ENCODE data around the gene PROK1. TPM values are rescaled to one million over a fixed set of nuclear protein-coding genes. Genes with fewer than 3 reads are reported as not detected.
A peak's percentile ranks its signal among the peaks of the same experiment; 100 is the strongest.

PROK1 gene
- total RNA-seq, 4 donors from 2014 or later, result 0.38 to 2.8 (median 1.6) TPM

DNA sequence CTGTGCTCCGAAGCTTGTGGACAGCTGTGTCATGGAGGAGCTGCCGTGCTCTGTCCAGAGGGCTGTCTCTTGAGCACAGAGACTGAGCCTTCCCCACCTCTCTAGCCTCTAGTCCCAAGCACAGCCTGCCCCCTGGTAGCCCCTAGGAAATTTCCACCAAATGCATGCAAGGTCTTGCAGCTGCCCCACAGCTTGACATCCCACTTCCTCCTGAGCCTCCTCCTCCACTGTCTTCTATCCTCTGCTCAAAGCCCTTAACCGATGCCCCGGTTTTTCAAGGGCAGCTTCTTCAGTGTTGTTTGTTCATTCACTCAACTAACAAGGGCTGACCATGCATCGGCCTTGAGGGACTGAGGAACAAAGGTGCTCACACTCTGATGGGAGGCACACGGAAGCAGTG lies 20.6 kb upstream of the PROK1 start:
- H3K27me3 ChIP-seq, result no peaks in the 10 kb centered on the region
- H3K9me3 ChIP-seq, result no peaks in the 10 kb centered on the region
- no peaks in the 10 kb centered on the region for H3K36me3 ChIP-seq
- peaks cover 0 to 3% of the 10 kb centered on the region in 2 donors for H3K4me1 ChIP-seq
- no peak for ATAC-seq
- no peak for DNase-seq
- H3K4me3 ChIP-seq, result no peak overlapping the region
- no peak overlapping the region for H3K27ac ChIP-seq
- in situ Hi-C loops (cut with MboI; ENCODE audit: low sequenced_read_pairs in 4 of 4) (no loop called here), intact Hi-C loops (cut with DNase I; ENCODE audit: low total_unique reads) (no loop called here)
- TF ChIP-seq, protein P1, sequence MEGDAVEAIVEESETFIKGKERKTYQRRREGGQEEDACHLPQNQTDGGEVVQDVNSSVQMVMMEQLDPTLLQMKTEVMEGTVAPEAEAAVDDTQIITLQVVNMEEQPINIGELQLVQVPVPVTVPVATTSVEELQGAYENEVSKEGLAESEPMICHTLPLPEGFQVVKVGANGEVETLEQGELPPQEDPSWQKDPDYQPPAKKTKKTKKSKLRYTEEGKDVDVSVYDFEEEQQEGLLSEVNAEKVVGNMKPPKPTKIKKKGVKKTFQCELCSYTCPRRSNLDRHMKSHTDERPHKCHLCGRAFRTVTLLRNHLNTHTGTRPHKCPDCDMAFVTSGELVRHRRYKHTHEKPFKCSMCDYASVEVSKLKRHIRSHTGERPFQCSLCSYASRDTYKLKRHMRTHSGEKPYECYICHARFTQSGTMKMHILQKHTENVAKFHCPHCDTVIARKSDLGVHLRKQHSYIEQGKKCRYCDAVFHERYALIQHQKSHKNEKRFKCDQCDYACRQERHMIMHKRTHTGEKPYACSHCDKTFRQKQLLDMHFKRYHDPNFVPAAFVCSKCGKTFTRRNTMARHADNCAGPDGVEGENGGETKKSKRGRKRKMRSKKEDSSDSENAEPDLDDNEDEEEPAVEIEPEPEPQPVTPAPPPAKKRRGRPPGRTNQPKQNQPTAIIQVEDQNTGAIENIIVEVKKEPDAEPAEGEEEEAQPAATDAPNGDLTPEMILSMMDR (IDR thresholded peaks at IDR 0.05 in 4 of 5, conservative IDR thresholded peaks at IDR 0.05 in 1 of 5), result no peak
- TF ChIP-seq POLR2A (IDR thresholded peaks at IDR 0.05), result no peak

DNA sequence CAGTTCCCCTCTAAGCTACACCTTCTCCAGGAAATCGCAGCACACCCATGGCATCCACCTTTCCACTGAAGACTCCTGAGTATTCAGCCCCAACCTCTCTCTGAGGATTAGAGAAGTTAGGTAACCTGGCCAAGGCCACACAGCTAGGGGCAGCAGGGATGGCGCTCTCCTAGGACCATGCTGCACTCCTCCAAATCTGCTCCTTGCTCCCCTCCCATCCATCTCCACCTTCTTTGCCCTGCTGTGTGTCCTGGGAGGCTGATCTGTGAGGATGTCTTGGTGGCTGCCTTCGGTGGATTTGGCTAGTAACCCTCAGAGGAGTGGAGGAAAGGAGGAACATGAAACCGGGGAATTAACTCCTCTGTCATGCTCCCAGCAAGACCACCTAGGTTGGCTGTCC lies 20.0 kb upstream of the PROK1 start:
- no peaks in the 10 kb centered on the region for H3K9me3 ChIP-seq
- ATAC-seq (no peak), DNase-seq (no peak)
- no peaks in the 10 kb centered on the region for H3K36me3 ChIP-seq
- H3K27ac ChIP-seq, result no peak overlapping the region
- H3K27me3 ChIP-seq, result no peaks in the 10 kb centered on the region
- in situ Hi-C loops (cut with MboI; ENCODE audit: low sequenced_read_pairs in 4 of 4) (no loop called here), intact Hi-C loops (cut with DNase I; ENCODE audit: low total_unique reads) (no loop called here)
- no peak for TF ChIP-seq POLR2A (IDR thresholded peaks at IDR 0.05)
- TF ChIP-seq, protein P1 (IDR thresholded peaks at IDR 0.05 in 4 of 5, conservative IDR thresholded peaks at IDR 0.05 in 1 of 5), result no peak
- peaks cover 0 to 3% of the 10 kb centered on the region in 2 donors for H3K4me1 ChIP-seq
- no peak overlapping the region for H3K4me3 ChIP-seq

DNA sequence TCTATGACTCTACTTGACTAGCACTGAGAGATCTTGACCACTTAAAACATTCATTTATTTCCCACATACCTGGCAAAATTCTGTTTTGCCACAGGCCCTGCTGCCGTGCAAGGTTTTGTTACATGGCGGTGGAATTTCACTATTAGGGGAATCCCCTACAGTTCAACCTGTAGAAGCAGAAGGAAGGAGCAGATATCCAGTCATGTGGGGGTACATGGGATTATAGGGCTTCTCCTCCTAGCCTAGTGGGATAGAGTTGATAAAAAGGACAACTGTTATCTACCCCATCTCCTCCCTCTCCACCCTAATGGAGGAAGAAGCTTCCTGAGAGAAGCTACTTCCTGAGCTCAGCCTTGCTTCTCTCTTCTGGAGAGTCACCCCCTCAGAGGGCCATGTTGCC lies 17.7 kb upstream of the PROK1 start:
- intact Hi-C loops (cut with DNase I; ENCODE audit: low total_unique reads), result no loop called here

DNA sequence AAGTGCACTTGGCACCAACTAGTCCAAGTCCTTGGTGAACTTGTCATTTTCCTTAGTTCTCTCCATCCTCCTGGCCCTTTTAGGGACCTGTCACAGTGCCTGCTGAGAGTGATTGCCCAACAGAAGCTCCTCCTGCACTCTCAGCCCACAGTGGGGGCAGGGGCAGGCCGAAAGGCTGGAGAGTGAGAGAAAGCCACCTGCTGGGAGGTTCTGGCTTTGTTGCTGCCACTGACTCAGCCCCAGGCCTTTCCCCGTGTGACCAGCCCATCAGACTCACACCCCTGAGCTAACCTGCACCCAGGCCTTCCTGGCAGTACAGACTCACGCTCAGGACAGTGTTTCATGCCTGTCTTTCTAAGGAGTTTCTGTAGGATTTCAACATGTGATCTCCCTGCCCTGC lies 17.1 kb upstream of the PROK1 start:
- in situ Hi-C loops (cut with MboI; ENCODE audit: low sequenced_read_pairs in 4 of 4) (no loop called here), intact Hi-C loops (cut with DNase I; ENCODE audit: low total_unique reads) (no loop called here)
- no peaks in the 10 kb centered on the region for H3K27me3 ChIP-seq
- DNase-seq, result peak; percentile 50 to 81
- no peaks in the 10 kb centered on the region for H3K36me3 ChIP-seq
- peaks cover 0 to 3% of the 10 kb centered on the region in 2 donors for H3K4me1 ChIP-seq
- H3K9me3 ChIP-seq, result no peaks in the 10 kb centered on the region
- no peak overlapping the region for H3K4me3 ChIP-seq
- ATAC-seq, result peak; percentile 81 to 89
- TF ChIP-seq POLR2A (IDR thresholded peaks at IDR 0.05), result no peak
- TF ChIP-seq, protein P1 (IDR thresholded peaks at IDR 0.05 in 4 of 5, conservative IDR thresholded peaks at IDR 0.05 in 1 of 5), result no peak
- H3K27ac ChIP-seq, result peak overlapping the region in 2 of 4 donors; percentile 9 to 50

More for the DNA sequence above, 17.7 kb upstream of the PROK1 start:
- no peaks in the 10 kb centered on the region for H3K36me3 ChIP-seq
- H3K27me3 ChIP-seq, result no peaks in the 10 kb centered on the region
- no peak for DNase-seq
- H3K27ac ChIP-seq, result no peak overlapping the region
- H3K4me1 ChIP-seq, result peaks cover 0 to 3% of the 10 kb centered on the region in 2 donors
- no peaks in the 10 kb centered on the region for H3K9me3 ChIP-seq
- no peak for ATAC-seq
- in situ Hi-C loops (cut with MboI; ENCODE audit: low sequenced_read_pairs in 4 of 4), result no loop called here
- TF ChIP-seq POLR2A (IDR thresholded peaks at IDR 0.05), result no peak
- TF ChIP-seq, protein P1 (IDR thresholded peaks at IDR 0.05 in 4 of 5, conservative IDR thresholded peaks at IDR 0.05 in 1 of 5), result no peak
- H3K4me3 ChIP-seq, result no peak overlapping the region

DNA sequence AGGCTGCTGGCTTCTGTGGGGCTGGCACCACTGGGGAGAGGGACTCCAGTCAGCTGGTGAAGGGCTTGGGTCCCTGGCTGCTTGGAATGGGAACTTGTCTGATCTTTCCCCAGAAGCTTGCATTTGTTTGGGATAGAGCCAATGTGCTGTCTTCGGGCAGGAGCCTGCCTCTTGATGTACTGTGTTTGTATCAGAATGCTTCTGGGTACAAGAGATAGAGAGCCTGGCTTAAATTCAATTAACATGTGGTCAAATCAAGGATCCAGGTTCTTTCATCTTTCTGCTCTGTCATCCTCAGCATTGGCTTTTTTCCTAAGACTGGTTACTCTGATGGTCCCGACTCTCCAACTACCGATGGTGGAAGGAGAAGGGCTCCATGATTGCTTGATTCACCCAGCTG lies 16.0 kb upstream of the PROK1 start:
- H3K27ac ChIP-seq, result no peak overlapping the region
- peaks cover 0 to 3% of the 10 kb centered on the region in 2 donors for H3K4me1 ChIP-seq
- DNase-seq (no peak), ATAC-seq (no peak)
- H3K36me3 ChIP-seq, result no peaks in the 10 kb centered on the region
- H3K4me3 ChIP-seq, result no peak overlapping the region
- TF ChIP-seq, protein P1 (IDR thresholded peaks at IDR 0.05 in 4 of 5, conservative IDR thresholded peaks at IDR 0.05 in 1 of 5), result no peak
- TF ChIP-seq POLR2A (IDR thresholded peaks at IDR 0.05), result no peak
- in situ Hi-C loops (cut with MboI; ENCODE audit: low sequenced_read_pairs in 4 of 4), result no loop called here
- intact Hi-C loops (cut with DNase I; ENCODE audit: low total_unique reads), result no loop called here
- no peaks in the 10 kb centered on the region for H3K9me3 ChIP-seq
- no peaks in the 10 kb centered on the region for H3K27me3 ChIP-seq

Data from gastrocnemius medialis (tissue), 4 donors.